ENCODE measurements around the gene CAMK2B.
A peak's percentile ranks its signal among the peaks of the same experiment; 100 is the strongest.

CAMK2B gene

DNA sequence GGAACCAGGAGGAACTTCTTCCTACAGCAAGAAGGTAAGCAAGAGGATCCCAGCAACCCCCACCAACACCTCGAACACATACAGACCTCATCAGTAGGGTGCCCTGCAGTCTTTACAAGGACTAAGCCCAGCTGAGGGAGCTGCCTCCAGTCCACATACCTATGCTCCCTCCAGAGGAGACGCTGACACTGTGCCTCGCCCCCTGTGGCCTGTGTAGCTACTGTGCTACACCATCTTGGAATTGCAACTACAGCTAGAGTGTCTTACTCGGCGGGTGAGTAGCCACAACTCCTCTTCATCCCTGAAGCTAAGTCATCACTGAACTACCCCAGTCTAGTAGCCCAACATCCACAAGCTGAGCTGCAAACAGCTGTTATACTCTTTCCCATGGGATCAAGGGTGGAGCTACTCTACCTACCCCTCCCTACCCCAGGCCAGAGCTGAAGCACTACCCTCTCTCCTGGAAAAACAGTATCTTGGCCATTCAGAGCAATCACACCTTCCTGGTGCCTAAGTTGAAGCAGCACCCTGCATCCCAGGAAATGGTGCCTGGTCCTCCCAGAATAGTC is 42.2 kb upstream of the CAMK2B start:
- TF ChIP-seq, protein P1, sequence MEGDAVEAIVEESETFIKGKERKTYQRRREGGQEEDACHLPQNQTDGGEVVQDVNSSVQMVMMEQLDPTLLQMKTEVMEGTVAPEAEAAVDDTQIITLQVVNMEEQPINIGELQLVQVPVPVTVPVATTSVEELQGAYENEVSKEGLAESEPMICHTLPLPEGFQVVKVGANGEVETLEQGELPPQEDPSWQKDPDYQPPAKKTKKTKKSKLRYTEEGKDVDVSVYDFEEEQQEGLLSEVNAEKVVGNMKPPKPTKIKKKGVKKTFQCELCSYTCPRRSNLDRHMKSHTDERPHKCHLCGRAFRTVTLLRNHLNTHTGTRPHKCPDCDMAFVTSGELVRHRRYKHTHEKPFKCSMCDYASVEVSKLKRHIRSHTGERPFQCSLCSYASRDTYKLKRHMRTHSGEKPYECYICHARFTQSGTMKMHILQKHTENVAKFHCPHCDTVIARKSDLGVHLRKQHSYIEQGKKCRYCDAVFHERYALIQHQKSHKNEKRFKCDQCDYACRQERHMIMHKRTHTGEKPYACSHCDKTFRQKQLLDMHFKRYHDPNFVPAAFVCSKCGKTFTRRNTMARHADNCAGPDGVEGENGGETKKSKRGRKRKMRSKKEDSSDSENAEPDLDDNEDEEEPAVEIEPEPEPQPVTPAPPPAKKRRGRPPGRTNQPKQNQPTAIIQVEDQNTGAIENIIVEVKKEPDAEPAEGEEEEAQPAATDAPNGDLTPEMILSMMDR (IDR thresholded peaks at IDR 0.05; ENCODE audit: borderline replicate concordance, insufficient read depth, low read depth, low read length), result no peak
- no peak overlapping the region for H3K4me3 ChIP-seq (ENCODE audit: low read depth, low read length)

DNA sequence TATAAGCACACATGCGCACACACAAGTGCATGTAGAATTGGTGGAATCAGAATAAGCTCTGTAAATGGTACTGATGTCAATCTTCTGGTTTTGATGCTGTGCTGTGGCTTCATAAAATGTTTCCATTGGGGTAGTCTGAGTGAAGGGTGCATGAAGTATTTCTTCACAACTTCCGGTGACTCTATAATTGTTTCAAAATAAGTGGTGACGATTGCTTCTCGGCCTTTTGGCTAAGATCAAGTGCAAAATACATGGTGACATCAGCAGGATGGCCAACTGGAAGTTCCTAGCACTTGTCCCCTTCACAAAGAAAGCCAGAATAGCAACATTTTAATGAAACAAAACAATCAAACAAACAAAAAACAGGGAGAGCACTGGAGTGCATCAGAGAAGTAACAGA is 41.6 kb upstream of the CAMK2B start:
- TF ChIP-seq, protein P1 (IDR thresholded peaks at IDR 0.05; ENCODE audit: borderline replicate concordance, insufficient read depth, low read depth, low read length), result no peak
- H3K4me3 ChIP-seq (ENCODE audit: low read depth, low read length), result no peak overlapping the region

DNA sequence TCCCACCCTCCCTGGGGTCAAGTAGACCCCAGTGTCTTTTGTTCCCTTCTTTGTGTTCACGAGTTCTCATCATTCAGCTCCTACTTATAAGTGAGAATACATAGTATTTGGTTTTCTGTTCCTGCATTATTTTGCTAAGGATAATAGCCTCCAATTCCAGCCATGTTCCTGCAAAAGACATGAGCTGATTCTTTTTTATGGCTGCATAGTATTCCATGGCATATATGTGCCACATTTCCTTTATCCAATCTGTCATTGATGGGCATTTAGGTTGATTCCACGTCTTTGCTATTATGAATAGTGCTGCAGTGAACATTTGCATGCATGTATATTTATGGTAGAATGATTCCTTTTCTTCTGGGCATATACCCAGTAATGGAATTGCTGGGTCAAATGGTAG is 28.3 kb upstream of the CAMK2B start:
- H3K4me3 ChIP-seq (ENCODE audit: low read depth, low read length), result no peak overlapping the region

DNA sequence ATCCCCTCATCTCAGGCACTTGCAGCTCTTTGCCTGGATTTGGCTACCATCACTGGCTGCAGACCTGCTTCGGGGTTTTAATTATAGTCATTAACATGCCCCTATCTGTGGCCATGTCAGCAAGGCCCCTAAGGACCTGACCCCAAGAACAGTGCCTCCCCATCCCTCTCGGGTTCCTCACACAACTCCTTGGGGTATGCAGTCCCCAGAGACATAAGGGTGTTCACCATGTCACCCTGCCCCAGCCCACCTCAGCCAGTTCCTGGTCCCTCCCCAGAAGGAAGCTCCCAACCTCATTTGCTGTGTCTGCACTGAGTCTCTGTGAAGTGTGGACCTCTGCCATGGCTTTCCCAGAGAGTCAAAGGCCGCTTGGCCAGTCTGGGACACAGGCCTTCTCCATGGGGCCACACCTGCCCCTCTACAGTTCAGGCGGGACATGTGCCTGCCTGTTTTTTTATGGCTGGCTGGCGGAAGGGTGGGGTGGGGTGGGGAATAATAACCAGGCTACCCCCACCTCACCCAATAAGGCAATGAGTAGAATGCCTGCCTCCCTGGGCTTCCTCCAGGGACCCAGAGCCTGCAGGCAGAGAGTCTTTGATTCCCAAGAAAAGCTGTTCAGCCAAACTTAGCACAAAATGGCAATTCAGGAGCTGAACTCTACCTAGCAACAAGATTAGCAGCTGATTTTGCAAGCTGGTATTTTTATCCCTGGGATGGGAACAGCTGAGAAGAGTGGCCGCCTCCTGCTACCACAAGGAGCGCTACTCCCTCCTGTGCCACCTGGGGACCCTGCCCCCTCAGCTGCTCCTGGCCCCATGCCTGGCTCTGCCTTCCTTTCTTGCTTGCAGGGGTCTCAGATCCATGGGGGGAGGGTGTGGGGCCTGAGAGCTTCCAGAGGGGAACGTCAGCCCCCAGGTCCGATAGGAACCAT is 23.7 kb upstream of the CAMK2B start:
- no peak overlapping the region for H3K4me3 ChIP-seq (ENCODE audit: low read depth, low read length)
- TF ChIP-seq, protein P1 (IDR thresholded peaks at IDR 0.05; ENCODE audit: borderline replicate concordance, insufficient read depth, low read depth, low read length), result no peak

More for the DNA sequence above, 28.3 kb upstream of the CAMK2B start:
- TF ChIP-seq, protein P1 (IDR thresholded peaks at IDR 0.05; ENCODE audit: borderline replicate concordance, insufficient read depth, low read depth, low read length), result no peak

DNA sequence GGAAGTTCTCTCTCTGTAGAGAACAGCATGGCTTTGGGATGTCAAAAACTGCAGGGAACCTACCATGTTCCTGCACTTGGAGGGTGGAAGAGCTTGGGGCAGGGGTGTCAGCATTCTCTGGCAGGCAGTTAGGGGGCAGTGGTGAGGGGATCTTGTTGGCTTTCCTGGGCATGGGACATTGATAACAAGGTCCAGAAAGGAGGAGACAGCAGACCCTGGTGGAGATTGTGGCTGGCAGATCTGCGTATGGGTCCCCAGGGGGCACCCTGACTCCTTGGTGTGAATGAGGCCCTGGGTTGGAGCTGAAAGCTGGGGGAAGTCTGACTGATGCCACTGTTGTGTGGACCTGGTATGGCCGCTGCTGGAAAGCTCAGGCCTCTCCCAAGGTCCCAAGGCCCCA is 22.9 kb upstream of the CAMK2B start:
- no peak overlapping the region for H3K4me3 ChIP-seq (ENCODE audit: low read depth, low read length)
- TF ChIP-seq, protein P1 (IDR thresholded peaks at IDR 0.05; ENCODE audit: borderline replicate concordance, insufficient read depth, low read depth, low read length), result peak; percentile 66

DNA sequence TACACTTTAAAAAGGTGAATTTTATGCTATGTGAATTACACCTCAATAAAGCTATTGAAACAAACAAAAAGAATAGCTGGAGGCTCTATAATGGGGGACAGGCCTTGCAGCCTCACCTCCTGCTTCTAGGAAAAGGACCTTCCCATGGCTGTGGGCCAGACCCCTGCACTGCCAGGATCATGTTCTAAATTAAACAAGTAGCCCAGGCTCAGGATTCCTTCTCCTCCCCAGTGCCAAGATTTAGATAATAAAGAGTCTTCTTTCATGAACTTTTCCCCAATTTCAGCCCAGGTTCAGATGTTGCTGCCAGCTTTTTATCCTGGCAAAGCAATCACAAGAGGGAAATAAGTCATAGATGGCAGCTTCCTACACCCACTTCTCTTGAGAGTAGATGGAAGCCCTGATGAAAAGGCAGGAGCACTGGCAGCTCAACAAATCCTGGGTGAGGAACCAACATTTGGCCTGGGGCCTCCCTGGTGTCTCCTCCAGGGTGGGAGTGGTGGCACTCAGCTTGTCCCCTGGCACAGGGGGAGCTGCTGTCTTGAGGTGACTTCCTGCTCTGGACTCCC is 22.2 kb upstream of the CAMK2B start:
- TF ChIP-seq, protein P1 (IDR thresholded peaks at IDR 0.05; ENCODE audit: borderline replicate concordance, insufficient read depth, low read depth, low read length), result no peak
- H3K4me3 ChIP-seq (ENCODE audit: low read depth, low read length), result no peak overlapping the region

All from GM12875 (cell line).